Measurements from ENCODE around the gene MIER2.

Gene MIER2

DNA sequence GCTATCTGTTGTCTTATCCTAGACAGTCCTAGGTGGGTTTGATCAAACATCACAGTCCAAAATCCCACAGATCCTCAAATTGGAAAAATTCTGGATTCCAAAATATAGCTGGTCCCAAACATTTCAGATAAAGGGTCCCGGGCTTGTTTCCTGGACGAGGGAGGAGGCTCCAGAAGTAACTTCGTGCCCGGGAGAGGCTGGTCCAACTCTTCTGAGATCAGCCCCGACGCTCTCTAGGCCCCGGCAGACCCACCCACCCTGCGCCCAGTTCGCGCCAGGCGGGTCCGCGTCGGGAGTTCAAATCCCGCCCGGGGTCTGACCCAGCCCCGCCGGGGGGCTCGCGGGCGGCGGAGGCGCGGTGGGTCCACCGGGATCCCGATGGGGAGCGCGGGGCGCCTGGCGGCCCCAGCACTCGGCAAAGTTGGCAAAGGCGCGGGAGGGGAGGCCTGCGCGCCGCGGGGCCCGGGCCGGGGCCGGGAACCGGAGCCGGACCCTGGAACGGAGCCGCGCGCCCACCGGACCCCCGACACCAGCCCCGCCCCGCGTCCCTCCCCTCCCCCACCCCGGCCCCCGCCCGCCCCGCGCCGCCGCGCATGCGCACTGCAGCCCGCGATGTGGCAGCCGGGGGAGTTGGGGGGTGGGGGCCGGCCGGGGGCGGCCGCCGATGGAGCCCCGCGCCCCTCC lies 513 bp downstream of the MIER2 start:
- TF ChIP-seq, protein P1, sequence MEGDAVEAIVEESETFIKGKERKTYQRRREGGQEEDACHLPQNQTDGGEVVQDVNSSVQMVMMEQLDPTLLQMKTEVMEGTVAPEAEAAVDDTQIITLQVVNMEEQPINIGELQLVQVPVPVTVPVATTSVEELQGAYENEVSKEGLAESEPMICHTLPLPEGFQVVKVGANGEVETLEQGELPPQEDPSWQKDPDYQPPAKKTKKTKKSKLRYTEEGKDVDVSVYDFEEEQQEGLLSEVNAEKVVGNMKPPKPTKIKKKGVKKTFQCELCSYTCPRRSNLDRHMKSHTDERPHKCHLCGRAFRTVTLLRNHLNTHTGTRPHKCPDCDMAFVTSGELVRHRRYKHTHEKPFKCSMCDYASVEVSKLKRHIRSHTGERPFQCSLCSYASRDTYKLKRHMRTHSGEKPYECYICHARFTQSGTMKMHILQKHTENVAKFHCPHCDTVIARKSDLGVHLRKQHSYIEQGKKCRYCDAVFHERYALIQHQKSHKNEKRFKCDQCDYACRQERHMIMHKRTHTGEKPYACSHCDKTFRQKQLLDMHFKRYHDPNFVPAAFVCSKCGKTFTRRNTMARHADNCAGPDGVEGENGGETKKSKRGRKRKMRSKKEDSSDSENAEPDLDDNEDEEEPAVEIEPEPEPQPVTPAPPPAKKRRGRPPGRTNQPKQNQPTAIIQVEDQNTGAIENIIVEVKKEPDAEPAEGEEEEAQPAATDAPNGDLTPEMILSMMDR (IDR thresholded peaks at IDR 0.05; ENCODE audit: low read depth, low read length): no peak
- no peak for DNase-seq (ENCODE audit: extremely low read depth, low read depth)

DNA sequence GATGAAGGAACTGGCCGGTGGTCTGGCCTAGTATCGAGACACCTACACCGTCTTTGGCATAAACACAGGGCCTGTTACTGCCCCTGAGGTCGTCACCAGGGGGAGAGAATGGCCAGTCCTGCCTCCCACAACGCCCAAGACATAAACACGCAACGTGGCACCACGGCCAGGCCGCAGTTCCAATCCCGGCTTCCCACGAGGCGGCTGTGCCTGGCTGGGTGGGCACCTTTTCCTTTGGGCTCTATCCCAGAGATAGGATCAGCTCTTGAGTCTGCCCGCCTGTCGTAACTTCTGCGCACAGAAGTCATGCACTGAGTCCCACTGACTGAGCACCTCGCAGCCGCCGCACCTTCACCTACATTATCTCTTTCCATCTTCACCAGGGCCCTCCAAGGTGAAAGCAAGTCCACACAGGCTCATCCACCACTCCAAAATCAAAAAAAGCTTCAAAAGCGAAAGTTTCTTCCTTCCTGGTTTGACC lies 1.1 kb downstream of the MIER2 start:
- TF ChIP-seq, protein P1 (IDR thresholded peaks at IDR 0.05; ENCODE audit: low read depth, low read length): no peak
- no peak for DNase-seq (ENCODE audit: extremely low read depth, low read depth)

DNA sequence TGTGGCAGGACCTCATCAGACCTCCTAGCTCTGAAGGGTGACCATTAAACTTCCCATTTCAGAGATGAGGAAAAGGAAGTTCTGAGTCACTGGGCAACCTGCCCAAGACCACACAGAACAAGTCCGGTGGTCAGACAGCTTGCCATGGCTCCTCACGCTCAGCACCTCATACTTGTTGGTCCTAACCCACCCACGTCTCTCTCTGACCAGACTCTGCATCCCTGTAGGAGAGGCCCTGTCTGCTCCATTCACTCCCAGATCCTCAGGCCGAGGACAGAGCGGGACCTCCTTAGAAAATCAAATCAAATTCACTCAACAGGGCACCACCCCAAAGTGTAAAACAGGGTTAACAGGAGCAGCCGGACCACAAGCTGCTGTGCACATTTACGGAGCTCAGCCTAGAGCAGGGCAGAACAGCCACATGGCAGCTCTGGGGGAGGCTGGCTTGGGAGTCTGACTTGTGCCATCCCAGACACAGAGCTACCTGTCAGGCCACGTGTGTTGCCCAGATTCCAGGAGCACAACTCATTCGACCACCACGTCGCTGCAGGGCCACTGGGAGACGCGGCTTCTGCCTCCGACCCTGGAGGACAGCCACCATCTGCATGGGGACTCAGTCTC lies 1.7 kb downstream of the MIER2 start:
- peak; percentile 38 for DNase-seq (ENCODE audit: extremely low read depth, low read depth)
- TF ChIP-seq, protein P1 (IDR thresholded peaks at IDR 0.05; ENCODE audit: low read depth, low read length): no peak

DNA sequence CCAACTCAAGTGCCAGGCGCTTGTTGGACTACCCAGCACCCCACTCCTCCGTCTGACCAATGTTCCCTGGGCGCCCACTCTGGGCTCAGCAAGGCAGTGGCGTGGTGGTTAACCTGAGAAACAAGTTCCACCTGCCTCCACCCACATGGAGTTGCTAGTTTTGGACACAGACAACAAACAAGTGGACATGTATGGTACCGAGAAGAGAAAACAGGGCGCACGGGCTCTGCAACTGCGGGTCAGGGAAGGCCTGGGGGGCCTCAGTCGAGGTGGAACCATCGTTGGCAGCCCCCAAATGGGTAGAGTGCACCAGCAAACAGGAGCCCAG lies 2.5 kb downstream of the MIER2 start:
- no peak for DNase-seq (ENCODE audit: extremely low read depth, low read depth)

GRCh38 chr19:341386-342127 lies 3.0 kb downstream of the MIER2 start:
- TF ChIP-seq, protein P1 (IDR thresholded peaks at IDR 0.05; ENCODE audit: low read depth, low read length): no peak

More for the DNA sequence above, 2.5 kb downstream of the MIER2 start:
- TF ChIP-seq, protein P1 (IDR thresholded peaks at IDR 0.05; ENCODE audit: low read depth, low read length): no peak

DNA sequence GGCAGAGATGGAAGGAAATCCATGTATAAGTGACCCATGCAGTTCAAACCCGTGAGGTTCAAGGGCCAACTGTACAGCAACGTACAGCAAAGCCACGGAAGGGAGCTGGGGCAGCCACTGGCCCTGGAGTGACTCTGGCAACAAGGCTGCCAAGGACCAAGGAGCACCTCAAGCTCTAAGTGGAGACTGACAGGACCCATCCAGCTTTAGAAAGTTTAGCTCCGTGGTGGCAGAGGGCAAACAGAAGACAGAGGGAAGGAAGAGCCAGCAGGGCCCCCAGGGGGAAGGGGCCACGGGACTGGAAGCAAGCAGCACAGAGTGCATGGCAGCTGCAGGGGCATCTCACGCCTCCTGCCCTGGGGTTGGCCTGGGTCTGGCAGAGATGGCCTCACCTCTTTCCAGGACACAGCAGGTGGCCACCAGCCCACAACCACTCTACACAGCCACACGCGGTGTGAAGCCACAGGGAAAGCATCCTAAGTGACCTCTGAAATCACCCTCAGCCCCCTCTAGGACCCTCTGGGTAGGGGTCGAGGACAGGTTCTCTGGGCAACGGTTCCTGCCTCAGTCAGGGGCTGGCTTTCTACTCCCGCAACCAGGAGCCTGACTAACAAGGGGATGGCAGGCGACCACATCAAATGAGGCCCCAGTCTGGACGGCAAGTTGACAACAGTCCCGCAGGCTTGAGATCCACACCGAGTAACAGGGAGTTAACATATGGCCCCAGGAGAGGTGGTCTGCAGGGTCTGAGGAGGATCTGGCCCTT lies 3.8 kb downstream of the MIER2 start:
- TF ChIP-seq, protein P1 (IDR thresholded peaks at IDR 0.05; ENCODE audit: low read depth, low read length): no peak
- no peak for DNase-seq (ENCODE audit: extremely low read depth, low read depth)

More at GRCh38 chr19:341386-342127, 3.0 kb downstream of the MIER2 start:
- no peak for DNase-seq (ENCODE audit: extremely low read depth, low read depth)

Measured in AG09319 (cell line).